Ramos (cell line): ENCODE data around the gene JAKMIP3.

Source experiments
- in situ Hi-C: fragments of 300-500 bp; cut with MboI; formaldehyde crosslinking; loops from one replicate; pipeline ENCODE4 v1.14.3; 2022; ENCODE audit warnings: low sequenced_read_pairs; ENCODE audit not compliant: unreplicated experiment

The JAKMIP3 gene

DNA sequence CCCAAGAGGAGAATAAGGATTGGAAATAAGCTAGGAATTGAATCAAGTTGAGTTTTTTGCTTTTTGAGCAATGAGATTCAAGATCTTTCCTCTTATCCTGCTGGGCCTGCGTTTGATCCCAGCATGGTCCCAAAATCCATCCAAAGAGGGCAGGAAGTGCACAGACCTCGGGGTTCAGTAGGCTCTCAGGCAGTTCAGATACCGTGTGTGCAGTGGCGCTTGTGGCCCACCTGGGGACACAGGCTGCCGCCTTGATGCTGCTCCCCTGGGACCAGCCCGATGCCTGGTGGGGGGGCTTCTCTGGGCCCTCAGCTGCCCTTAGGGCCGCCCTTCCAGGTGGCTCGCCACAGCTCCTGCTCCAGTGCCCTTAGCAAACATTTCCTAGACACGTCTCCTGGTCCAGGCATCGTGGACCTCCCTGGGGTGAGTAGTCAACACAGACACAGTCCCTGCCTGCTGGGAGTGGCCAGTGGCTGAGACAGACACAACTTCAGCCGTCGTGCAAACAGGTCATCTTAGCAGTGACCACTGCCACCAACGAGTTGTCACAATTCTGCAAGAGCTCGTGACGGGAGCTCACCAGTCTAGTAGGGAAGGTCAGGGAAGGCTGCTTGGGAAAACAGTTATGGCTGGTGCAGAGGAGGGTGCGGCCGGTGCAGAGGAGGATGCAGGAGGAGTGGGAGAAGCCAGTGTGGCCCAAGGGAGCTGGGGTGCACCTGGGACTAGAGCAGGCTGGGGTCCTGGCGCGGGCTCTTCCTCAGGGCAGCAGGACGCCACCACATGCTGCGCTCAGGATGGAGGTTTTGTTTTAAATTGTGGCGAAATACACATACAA lies 21.7 kb upstream of the JAKMIP3 start:
- in situ Hi-C loops: no loop called here

DNA sequence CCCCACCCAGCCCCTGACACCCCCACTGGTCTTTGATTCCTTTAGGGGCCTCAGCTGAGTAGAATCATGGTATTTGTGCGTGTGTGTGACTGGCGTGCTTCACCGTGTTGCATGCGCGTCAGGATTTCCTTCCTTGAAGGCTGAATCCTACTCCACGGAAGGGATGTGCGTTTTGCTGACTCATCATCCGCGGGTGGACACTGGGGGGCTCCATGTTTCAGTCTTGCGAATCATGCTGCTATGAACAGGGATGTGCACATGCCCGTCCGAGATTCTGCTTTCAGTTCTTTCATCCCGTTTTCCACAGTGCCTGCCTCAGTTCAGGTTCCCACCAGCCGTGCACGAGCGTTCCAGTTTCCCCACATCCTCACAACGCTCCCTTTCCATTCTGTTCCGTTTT lies 20.9 kb upstream of the JAKMIP3 start:
- in situ Hi-C loops: no loop called here

DNA sequence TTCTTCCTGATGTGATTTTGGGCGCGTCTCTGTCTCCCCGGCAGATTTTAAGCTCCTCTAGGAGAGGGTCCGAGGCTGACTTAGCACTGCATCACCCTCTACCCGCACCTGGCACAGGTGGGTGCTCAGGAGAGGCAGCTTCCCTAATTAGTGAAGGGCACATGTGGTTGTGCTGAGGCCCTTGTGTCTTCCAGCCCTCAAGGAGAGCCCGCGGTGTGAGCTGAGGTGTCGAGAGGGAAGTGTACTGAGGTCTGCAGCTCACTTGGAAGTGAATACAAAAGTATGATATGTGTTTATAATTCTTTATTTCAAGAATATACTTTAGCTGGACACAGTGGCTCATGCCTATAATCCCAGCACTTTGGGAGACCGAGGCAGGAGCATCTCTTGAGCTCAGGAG lies 20.4 kb upstream of the JAKMIP3 start:
- in situ Hi-C loops: no loop called here

- in situ Hi-C loops: no loop called here
Measured at GRCh38 chr10:132047575-132048293, 18.0 kb upstream of the JAKMIP3 start.

DNA sequence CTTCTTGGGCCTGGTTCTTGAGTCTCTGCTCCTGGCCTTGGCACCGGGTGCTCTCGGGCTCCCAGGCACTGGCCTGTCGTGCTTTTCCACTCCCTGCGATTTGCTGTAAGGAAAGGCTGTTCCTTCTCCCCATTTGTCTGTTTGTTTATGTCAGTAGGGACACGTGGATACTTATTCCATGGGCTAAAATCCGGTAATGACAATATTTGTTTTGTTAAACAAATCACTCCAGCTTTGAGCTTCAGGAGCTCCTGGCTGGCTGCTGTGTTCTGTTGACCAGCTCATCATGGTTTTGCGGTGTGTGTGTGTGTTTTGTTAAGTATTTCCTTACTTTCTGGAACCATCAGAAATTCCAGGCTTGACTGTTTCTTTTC lies 17.5 kb upstream of the JAKMIP3 start:
- in situ Hi-C loops: no loop called here

DNA sequence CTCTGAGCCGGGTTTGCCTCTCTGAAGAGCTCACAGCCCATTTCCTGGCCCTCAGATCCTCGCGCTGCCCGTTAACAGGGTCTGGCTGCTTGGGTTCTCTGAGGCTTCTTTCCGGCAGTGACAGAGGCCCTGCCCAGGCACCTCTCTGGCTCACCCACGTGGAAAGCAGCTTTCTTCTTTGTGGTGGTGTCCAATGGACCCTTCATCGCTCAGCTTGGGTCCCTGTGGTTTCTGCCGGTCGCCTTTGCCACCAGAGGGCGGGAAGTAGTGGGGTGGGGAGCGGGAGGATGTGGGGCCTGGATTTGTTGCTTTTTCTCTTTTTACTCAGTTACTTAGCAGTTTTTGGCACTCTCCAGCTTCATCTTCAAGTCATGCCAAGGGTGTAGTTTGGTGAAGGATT lies 15.6 kb upstream of the JAKMIP3 start:
- in situ Hi-C loops: no loop called here

GRCh38 chr10:132052124-132052523 lies 13.6 kb upstream of the JAKMIP3 start:
- in situ Hi-C loops: no loop called here

GRCh38 chr10:132054564-132054963 lies 11.2 kb upstream of the JAKMIP3 start:
- in situ Hi-C loops: no loop called here

- in situ Hi-C loops: no loop called here
Measured at GRCh38 chr10:132055616-132056015, 10.1 kb upstream of the JAKMIP3 start.

DNA sequence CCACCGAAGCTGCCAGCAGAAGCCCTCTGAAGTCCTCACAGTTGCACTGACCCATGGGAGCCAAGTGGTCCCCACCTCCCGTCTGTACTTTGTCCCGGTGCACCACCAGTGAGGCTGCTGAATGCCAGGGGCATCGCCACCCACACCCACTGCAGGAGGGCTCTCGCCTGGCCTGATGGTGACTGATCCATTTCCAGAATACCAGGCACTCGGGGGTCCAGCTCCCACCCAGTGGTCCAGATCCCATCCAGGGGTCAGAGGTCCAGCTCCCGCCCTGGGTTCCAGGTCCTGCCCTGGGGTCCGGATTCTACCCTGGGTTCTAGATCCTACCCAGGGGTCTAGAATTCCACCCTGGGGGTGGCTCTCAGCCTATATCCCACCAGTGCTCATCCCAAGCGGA lies 9.1 kb upstream of the JAKMIP3 start:
- in situ Hi-C loops: no loop called here

GRCh38 chr10:132057191-132057681 lies 8.5 kb upstream of the JAKMIP3 start:
- in situ Hi-C loops: no loop called here

- in situ Hi-C loops: no loop called here
Measured at GRCh38 chr10:132058111-132058745, 7.5 kb upstream of the JAKMIP3 start.

DNA sequence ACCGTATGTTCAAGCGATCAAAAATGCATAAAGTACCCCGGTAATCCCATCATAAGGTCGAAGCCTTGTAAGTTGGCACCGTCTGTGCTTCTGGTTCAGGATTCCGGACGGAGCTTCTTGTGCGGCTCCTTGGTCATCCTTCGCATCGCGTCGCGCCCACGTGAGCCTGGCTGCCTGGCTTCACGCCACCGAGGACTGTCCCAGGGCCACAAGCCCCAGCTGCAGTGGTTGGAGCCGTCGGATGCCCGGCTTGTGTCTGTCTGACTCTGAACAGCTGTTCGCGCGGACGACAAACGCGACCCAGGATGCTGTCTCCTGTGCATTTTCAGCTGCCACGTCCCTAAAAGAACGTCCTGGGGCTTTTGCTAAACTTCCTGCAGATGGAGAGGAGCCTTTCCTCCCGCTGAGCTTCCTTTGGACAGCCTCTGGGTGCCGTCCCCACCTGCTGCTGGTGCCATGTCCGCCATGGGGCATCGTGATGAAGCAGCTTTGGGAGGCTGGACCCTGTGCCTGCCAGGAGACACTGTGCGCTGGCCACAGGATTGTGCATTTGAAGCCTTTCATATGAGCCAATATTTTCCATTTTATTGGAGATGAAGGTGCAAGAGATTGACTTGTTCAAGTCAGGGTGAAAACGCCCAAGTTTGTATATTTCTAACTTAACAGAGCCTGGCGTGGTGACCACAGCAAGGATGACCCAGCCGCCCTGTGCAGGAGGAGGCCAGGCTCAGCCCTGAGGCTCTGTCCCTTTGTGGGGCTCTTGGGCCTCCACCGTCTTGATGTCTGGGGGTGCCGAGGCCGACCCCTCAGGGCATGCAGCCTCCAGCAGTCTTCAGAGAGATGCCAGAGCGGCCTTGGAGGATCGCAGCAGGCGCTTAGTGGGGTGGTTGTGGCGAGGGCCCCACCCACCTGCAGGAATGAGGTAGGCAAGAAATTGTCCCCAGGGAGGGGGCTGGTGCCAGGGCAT lies 6.7 kb upstream of the JAKMIP3 start:
- in situ Hi-C loops: no loop called here

GRCh38 chr10:132059760-132060508 lies 5.8 kb upstream of the JAKMIP3 start:
- in situ Hi-C loops: no loop called here

GRCh38 chr10:132061030-132061429 lies 4.7 kb upstream of the JAKMIP3 start:
- in situ Hi-C loops: no loop called here

GRCh38 chr10:132061465-132061864 lies 4.3 kb upstream of the JAKMIP3 start:
- in situ Hi-C loops: no loop called here

DNA sequence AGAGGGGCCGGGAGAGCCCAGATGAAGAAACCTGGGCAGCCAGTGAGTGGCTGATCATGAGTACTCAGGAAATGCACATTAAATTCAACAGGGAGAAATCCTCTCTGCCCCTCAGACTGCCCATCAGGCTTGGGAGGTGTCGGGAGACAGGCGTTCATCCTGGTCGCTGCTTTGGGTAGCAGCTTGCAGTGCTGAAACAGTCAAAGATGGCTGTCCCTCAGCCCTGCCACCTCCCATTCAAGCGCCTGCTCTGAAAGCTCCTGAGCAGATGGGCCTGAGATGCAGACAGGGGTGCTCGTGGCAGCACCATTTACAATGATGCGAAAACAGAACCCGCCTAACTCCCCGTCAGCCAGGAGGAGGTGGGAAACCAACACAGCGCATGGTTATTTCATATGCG lies 3.6 kb upstream of the JAKMIP3 start:
- in situ Hi-C loops: no loop called here

GRCh38 chr10:132062641-132063390 lies 2.9 kb upstream of the JAKMIP3 start:
- in situ Hi-C loops: no loop called here

- in situ Hi-C loops: no loop called here
Measured at GRCh38 chr10:132063432-132063831, 2.3 kb upstream of the JAKMIP3 start.
